HFF-Myc (cell line): ENCODE measurements around the gene CA10.

Source experiments
- DNase-seq: peaks from one replicate; pipeline ENCODE4 v3.0.0-alpha.2; 2011; ENCODE audit warnings: low read depth; ENCODE audit errors: extremely low read depth
- H3K4me3 ChIP-seq: replicated peaks from 2 replicates; pipeline ENCODE4 v1.5.1; 2011; ENCODE audit warnings: low read depth, mild to moderate bottlenecking, control low read depth, low read length
- TF ChIP-seq, protein P1 (sequence below): IDR thresholded peaks from 2 replicates; pipeline ENCODE4 v1.5.1; 2012; ENCODE audit warnings: mild to moderate bottlenecking, low read depth, low read length, control low read depth; ENCODE audit errors: missing control alignments

The CA10 gene

DNA sequence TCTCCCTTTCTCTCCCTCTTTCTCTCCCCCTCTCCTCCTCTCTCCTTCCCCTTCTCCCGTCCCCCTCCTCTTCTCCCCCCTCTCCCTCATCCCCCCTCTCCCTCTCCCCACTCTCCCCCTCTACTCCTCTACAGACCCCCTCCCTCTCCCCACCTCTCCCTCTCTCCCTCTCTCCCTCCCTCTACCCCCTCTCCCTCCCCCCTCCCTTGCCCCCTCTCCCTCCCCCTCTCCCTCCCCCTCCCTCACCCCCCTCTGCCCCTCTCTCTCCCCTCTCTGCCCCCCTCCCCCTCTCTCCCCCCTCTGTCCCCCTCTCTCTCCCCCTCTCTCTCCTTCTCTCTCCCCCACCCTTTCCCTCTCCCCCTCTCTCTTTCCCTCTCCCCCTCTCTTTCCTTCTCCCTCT, 545.3 kb downstream of the CA10 start:
- H3K4me3 ChIP-seq = no peak overlapping the region
- TF ChIP-seq, protein P1, sequence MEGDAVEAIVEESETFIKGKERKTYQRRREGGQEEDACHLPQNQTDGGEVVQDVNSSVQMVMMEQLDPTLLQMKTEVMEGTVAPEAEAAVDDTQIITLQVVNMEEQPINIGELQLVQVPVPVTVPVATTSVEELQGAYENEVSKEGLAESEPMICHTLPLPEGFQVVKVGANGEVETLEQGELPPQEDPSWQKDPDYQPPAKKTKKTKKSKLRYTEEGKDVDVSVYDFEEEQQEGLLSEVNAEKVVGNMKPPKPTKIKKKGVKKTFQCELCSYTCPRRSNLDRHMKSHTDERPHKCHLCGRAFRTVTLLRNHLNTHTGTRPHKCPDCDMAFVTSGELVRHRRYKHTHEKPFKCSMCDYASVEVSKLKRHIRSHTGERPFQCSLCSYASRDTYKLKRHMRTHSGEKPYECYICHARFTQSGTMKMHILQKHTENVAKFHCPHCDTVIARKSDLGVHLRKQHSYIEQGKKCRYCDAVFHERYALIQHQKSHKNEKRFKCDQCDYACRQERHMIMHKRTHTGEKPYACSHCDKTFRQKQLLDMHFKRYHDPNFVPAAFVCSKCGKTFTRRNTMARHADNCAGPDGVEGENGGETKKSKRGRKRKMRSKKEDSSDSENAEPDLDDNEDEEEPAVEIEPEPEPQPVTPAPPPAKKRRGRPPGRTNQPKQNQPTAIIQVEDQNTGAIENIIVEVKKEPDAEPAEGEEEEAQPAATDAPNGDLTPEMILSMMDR = no peak
- DNase-seq = no peak

DNA sequence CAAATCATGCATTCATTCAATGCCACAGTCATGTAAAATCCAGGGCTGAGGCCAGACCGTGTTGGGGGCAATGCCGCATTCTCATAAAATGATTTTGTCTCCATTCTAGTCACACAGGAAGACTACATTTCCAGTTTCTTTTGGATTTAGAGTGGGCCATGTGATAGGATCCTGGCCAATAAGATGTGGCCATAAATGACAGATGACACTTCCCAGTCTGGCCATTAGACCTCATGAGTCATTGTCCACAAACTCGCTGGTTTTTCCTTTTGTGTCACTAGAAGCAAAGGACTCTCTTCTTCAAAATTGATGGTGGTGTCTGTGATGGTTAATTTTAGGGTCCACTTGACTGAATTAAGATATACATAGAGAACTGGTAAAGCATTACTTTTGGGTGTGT, 545.8 kb downstream of the CA10 start:
- TF ChIP-seq, protein P1 = no peak
- H3K4me3 ChIP-seq = no peak overlapping the region
- DNase-seq = no peak

DNA sequence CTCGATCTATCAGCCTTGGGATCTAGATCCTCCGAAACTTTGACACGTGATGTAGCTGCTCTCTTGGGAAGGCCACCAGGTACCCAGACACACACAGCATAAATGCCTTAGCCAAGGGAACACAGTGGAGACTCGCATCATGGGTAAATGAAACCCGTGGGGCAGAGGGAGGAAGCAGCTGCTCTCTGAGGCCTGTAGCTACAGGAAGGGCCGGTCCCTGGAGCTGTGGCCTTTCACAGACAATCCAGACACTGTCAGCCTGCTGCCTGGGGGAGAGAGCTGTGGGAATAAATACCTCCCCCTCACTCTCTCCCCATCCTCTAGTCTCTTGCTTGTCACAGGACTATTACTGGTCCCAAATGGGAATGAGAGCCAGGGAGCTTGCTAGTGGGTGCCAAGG, 546.9 kb downstream of the CA10 start:
- H3K4me3 ChIP-seq = no peak overlapping the region
- DNase-seq = no peak
- TF ChIP-seq, protein P1 = no peak

DNA sequence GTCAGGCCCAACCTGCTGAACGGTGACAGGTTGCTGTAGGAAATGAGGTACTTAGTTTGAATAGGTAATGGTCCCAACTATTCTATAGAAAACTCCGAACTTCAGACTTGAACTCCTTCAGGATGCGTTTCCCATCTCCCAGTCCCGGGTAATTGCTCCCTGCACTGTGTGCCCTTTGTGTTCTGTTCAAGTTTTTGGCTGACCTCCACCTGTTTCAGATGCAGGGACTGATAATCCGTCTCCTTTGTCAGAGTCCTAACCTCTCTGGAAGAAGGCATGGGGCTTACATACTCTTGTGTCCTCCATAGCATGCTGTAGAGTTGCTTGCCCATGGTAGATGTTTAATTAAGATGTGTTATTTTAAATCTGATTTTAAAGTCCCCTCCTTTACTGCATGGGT, 547.7 kb downstream of the CA10 start:
- DNase-seq = no peak
- TF ChIP-seq, protein P1 = no peak

DNA sequence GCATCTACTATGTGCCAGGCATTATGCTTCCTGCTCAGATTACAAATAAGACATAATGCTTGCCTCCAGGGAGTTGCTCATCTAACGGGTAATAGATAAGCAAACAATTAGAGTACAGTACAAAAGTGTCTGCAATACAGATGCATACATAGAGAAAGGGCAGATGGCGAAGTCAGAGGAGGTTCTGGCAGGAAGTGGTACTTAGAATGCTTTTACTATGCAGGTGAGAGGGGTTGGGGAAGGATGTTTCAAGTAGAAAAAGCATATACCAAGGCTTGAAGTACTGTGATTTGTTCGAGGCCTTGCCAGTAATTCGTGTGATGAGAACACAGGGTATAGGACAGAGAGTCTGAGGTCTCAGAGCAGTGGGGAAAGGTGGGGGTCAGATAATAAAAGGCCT, 548.4 kb downstream of the CA10 start:
- no peak for DNase-seq
- TF ChIP-seq, protein P1 = no peak
- H3K4me3 ChIP-seq = no peak overlapping the region

More for the DNA sequence above, 547.7 kb downstream of the CA10 start:
- H3K4me3 ChIP-seq = no peak overlapping the region

DNA sequence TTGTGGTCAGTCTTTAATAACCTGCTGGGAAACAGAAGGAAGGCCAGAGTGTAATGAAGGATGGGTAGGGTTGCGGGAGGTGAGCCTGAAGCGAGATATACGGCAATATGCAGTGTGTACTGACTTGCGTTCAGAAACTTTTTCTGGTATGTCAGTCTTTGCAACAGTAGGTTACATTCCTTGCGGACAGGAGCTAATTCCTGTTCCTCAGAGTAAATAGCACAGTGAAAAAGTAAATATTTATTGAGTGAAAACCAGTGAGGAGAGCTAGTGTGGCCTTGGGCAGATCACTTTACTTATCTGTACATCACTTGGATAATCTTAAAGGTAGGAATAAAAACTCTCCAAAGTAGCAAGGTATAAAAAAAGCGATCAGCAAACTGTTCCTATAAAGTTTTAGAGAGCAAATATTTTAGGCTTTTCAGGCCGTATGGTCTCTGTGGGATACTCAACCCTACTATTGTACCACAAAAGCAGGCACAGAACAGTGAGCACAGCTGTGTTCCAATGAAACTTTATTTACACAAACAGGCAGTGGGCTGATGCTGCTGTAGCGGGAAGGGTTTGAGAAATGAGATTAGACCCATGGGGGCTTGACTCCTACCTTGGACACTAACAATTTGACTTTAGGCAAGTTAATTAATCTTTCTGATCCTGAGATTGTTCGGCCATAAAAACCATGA, 550.1 kb downstream of the CA10 start:
- no peak for DNase-seq
- H3K4me3 ChIP-seq = no peak overlapping the region
- TF ChIP-seq, protein P1 = no peak

DNA sequence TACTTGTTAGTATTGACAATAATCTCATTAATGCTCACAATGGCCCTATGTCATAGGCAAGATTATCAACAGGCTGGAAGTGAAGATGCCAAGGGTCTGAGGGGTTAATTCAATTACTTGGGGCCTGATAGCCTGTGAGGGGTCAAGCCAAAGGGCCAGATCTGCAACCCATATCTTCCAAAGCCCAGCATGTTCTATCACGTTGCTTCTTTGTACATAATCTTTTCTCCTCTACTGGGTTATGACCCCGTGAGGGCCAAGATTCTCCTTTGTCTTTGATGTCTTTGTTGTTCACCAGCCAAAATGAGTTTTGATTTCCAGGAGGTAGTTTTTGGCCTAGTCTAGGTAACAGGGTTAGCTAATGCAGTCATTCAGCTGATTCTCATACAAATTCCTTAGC, 551.0 kb downstream of the CA10 start:
- no peak overlapping the region for H3K4me3 ChIP-seq
- TF ChIP-seq, protein P1 = no peak
- DNase-seq = no peak
